ENCODE results near the gene SGPP2. TPM values are rescaled to one million over a fixed set of nuclear protein-coding genes. Genes with fewer than 3 reads are reported as not detected.

Gene SGPP2
- total RNA-seq, 1 experiment from 2014 or later = 56.9 TPM

DNA sequence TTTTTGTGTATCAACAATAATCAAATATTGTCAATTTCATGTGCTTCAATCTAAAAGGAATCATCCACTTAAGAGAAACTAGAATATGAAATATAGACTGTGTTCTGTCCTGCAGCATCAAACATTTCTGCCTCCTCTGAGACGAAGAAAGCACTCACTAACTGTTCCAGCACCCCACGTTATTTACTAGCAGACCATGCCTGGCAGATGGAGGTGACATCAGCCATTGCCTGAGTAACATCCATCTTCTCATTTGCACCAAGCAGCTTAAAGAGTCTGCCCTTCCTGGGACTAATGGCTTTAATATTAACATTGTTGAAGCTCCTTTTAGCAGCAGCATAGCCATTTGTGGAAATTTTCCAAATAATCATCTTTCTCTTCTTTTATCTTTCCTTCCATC, 25.7 kb downstream of the SGPP2 start:
- intact Hi-C loops (cut with micrococcal nuclease; ENCODE audit: unreplicated experiment) = no loop called here
- H3K36me3 Mint-ChIP-seq (ENCODE audit: insufficient read depth, unreplicated experiment) = peaks cover 9% of the 10 kb centered on the region
- no peak overlapping the region for H3K27ac Mint-ChIP-seq (ENCODE audit: unreplicated experiment)
- TF ChIP-seq, protein P1, sequence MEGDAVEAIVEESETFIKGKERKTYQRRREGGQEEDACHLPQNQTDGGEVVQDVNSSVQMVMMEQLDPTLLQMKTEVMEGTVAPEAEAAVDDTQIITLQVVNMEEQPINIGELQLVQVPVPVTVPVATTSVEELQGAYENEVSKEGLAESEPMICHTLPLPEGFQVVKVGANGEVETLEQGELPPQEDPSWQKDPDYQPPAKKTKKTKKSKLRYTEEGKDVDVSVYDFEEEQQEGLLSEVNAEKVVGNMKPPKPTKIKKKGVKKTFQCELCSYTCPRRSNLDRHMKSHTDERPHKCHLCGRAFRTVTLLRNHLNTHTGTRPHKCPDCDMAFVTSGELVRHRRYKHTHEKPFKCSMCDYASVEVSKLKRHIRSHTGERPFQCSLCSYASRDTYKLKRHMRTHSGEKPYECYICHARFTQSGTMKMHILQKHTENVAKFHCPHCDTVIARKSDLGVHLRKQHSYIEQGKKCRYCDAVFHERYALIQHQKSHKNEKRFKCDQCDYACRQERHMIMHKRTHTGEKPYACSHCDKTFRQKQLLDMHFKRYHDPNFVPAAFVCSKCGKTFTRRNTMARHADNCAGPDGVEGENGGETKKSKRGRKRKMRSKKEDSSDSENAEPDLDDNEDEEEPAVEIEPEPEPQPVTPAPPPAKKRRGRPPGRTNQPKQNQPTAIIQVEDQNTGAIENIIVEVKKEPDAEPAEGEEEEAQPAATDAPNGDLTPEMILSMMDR (IDR thresholded peaks at IDR 0.05; ENCODE audit: unreplicated experiment) = no peak
- no peak overlapping the region for H3K4me3 Mint-ChIP-seq (ENCODE audit: low read depth, unreplicated experiment)
- CTCF ChIA-PET = no interaction called here
- H3K27me3 Mint-ChIP-seq (ENCODE audit: unreplicated experiment) = no peaks in the 10 kb centered on the region
- BruUV-seq (replicated peaks) = no TSS peak
- H3K4me1 Mint-ChIP-seq (ENCODE audit: low read depth, unreplicated experiment) = peaks cover 30% of the 10 kb centered on the region
- no peak for DNase-seq
- no peaks in the 10 kb centered on the region for H3K9me3 Mint-ChIP-seq (ENCODE audit: low read depth, unreplicated experiment)

DNA sequence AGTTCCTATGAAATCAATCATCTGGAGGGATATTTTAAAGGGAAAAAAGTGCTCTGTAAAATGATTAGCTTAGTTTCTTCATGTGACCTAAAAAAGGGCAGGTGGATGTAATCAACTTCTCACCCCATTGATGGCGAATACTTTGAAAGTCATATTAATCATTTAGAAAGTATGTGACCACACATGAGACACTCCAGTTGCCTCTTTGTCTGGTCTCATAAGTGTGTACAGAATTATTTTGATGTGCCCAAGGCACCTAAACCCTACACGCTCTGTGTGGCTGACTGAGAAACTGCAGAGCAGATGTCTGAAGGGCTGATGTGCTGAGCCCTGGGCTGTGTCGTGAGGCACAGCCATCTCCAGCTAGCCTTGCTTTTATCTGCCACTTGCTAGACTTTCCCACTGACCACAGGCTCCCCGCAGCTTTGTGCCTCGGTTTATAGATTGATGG, 26.9 kb downstream of the SGPP2 start:
- no peaks in the 10 kb centered on the region for H3K9me3 Mint-ChIP-seq (ENCODE audit: low read depth, unreplicated experiment)
- intact Hi-C loops (cut with micrococcal nuclease; ENCODE audit: unreplicated experiment) = no loop called here
- H3K36me3 Mint-ChIP-seq (ENCODE audit: insufficient read depth, unreplicated experiment) = peaks cover 9% of the 10 kb centered on the region
- H3K4me1 Mint-ChIP-seq (ENCODE audit: low read depth, unreplicated experiment) = peaks cover 21% of the 10 kb centered on the region
- no peak overlapping the region for H3K4me3 Mint-ChIP-seq (ENCODE audit: low read depth, unreplicated experiment)
- no peaks in the 10 kb centered on the region for H3K27me3 Mint-ChIP-seq (ENCODE audit: unreplicated experiment)
- CTCF ChIA-PET = interaction anchor here (0.7 kb wide), 2 partner anchors 17 to 29 kb away, joined by 3 to 7 read pairs; no protein-coding TSS in a partner anchor
- H3K27ac Mint-ChIP-seq (ENCODE audit: unreplicated experiment) = no peak overlapping the region
- no peak for DNase-seq
- BruUV-seq (replicated peaks) = no TSS peak
- TF ChIP-seq, protein P1 (IDR thresholded peaks at IDR 0.05; ENCODE audit: unreplicated experiment) = no peak

DNA sequence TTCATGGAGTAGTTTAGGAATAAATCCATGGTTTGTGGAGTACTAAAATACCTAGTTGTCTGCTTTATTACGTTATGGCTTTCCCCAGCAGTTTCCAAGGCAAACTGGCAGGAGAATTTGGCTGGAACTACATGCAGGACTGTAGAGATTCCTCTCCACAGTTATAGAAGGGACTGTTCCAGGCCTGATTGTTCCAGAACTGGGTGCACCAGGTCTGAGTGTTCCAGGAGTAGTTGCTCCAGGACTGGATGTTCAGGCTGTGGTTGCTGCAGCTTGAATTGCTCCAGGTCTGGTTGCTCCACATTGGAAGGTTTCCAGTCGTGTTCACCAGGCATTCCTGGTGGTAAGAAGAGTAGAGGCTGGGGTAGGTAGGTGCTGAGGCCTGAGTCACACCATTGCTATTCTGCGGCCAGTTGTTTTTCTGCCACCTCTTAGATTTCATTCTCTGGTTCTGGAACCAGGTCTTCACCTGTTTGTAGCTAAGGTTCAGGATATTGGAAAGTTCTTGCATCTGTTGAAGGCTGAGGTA, 28.1 kb downstream of the SGPP2 start:
- CTCF ChIA-PET = no interaction called here
- no TSS peak for BruUV-seq (replicated peaks)
- TF ChIP-seq, protein P1 (IDR thresholded peaks at IDR 0.05; ENCODE audit: unreplicated experiment) = no peak
- DNase-seq = no peak
- H3K36me3 Mint-ChIP-seq (ENCODE audit: insufficient read depth, unreplicated experiment) = peaks cover 9% of the 10 kb centered on the region
- no peak overlapping the region for H3K27ac Mint-ChIP-seq (ENCODE audit: unreplicated experiment)
- no peak overlapping the region for H3K4me3 Mint-ChIP-seq (ENCODE audit: low read depth, unreplicated experiment)
- H3K27me3 Mint-ChIP-seq (ENCODE audit: unreplicated experiment) = no peaks in the 10 kb centered on the region
- no peaks in the 10 kb centered on the region for H3K9me3 Mint-ChIP-seq (ENCODE audit: low read depth, unreplicated experiment)
- H3K4me1 Mint-ChIP-seq (ENCODE audit: low read depth, unreplicated experiment) = peaks cover 17% of the 10 kb centered on the region
- intact Hi-C loops (cut with micrococcal nuclease; ENCODE audit: unreplicated experiment) = no loop called here

DNA sequence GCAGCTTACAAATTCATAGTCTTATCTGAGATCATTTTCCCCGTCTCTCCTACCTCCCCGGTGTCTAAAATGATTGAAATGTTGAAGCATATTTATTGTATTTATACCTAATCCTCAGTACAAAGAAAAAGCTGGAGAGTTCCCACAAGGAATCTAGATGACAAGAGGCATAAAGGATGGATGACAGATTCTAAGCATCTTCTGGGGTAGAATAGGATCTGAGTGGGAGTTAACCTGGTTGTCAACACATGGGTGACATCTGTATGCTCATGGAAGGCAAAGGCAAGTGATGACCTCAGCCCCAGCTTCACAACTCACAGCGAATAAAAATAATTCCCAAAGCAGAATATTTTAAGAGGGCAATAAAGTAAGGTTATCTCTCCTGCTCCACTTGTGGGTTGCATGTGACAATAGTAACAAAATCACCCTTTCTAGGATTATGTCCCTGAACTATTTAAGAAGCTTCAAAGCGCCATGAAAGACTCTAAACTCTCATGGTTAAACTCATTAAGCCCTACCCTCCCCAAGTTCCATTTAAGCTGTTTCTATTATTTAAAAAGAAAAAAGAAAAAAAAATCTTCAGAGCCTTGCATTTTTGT, 32.2 kb downstream of the SGPP2 start:
- H3K4me1 Mint-ChIP-seq (ENCODE audit: low read depth, unreplicated experiment) = peaks cover 11% of the 10 kb centered on the region
- no peaks in the 10 kb centered on the region for H3K27me3 Mint-ChIP-seq (ENCODE audit: unreplicated experiment)
- TF ChIP-seq, protein P1 (IDR thresholded peaks at IDR 0.05; ENCODE audit: unreplicated experiment) = no peak
- intact Hi-C loops (cut with micrococcal nuclease; ENCODE audit: unreplicated experiment) = no loop called here
- DNase-seq = no peak
- H3K27ac Mint-ChIP-seq (ENCODE audit: unreplicated experiment) = no peak overlapping the region
- H3K9me3 Mint-ChIP-seq (ENCODE audit: low read depth, unreplicated experiment) = no peaks in the 10 kb centered on the region
- H3K4me3 Mint-ChIP-seq (ENCODE audit: low read depth, unreplicated experiment) = no peak overlapping the region
- BruUV-seq (replicated peaks) = no TSS peak
- peaks cover under 1% of the 10 kb centered on the region for H3K36me3 Mint-ChIP-seq (ENCODE audit: insufficient read depth, unreplicated experiment)
- CTCF ChIA-PET = no interaction called here

Measured in Calu3 (cell line).